ENCODE measurements around the gene AKAP8L. TPM values are rescaled to one million over a fixed set of nuclear protein-coding genes. Genes with fewer than 3 reads are reported as not detected.
"Not testable (repeated sequence)": the region's sequence is repeated elsewhere in the genome, so short reads cannot be mapped to it uniquely, and the experiment has no call there.

Gene AKAP8L
- total RNA-seq, 2 experiments from 2014 or later: 70.6 to 71.6 TPM

DNA sequence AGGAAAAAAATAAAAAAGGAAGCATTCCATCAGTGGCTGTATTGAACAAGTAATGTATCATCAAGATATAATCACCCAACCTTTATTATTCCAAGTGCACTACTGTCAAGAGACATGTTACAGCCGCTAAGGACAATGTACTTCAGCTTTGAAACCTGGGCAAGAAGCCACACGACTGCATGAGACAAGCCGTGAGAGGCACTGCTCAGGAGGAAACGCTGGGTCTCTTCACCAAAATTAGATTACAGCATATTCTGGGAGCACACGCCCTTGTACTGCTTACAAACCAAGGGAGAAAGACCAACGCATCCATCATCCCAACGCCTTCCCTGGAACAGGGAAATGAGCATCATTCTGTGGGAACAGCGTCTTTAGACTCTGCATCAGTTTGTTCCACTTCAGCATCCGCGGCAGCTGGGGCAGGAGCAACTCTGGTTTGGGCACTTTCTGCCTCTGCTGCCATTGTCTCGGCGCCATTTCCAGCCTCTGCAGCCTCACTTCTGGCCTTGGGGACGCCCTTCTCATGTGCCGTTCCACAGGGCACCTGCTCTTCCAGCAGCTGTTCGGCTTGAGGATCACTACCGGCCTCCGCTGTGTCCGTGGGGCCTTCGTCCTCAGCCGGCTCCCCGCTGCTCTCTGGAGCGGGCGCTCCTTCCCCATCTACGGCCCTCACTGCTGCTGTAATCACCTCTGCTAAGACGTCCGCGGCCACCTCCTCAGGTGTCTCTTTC lies 64.1 kb downstream of the AKAP8L start:
- H3K27ac Mint-ChIP-seq: no peak overlapping the region
- no peak overlapping the region for H3K4me3 Mint-ChIP-seq
- H3K9me3 Mint-ChIP-seq: no peaks in the 10 kb centered on the region
- peaks cover 29% of the 10 kb centered on the region for H3K36me3 Mint-ChIP-seq
- no peaks in the 10 kb centered on the region for H3K4me1 Mint-ChIP-seq
- no peaks in the 10 kb centered on the region for H3K27me3 Mint-ChIP-seq
- DNase-seq: no peak

DNA sequence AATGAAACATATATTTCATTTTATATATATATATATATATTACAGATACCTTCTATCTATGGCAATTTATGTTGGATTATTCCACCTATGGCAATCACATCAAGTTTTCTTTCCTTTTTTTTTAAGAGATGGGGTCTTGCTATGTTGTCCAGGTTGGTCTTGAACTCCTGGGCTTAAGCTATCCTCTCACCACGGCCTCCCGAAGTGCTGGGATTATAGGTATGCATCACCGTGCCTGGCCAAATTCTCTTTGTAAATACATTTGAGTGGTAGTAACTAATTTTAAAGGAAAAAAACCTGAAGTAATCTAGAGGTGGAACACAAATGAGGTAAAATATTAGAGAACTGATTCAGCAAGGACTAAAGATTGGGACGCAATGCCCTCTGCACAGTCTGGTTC lies 64.9 kb downstream of the AKAP8L start:
- Mint-ChIP-seq H3K27ac (no peak overlapping the region), H3K4me1 (no peaks in the 10 kb centered on the region), H3K4me3 (no peak overlapping the region), H3K9me3 (no peaks in the 10 kb centered on the region), H3K27me3 (no peaks in the 10 kb centered on the region), H3K36me3 (peaks cover 27% of the 10 kb centered on the region)
- no peak for DNase-seq

DNA sequence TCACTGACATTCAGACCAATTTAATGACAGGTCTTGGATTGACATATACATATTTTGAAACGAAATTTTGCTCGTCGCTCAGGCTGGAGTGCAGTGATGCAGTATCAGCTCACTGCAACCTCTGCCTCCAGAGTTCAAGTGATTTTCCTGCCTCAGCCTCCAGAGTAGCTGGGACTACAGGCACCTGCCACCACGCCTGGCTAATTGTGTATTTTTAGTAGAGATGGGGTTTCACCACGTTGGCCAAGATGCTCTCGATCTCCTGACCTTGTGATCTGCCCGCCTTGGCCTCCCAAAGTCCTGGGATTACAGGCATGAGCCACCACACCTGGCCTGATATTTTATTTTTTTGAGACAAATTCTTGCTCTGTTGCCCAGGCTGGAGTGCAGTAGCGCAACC lies 66.3 kb downstream of the AKAP8L start:
- DNase-seq, H3K9me3 Mint-ChIP-seq, H3K27me3 Mint-ChIP-seq, H3K4me3 Mint-ChIP-seq, H3K4me1 Mint-ChIP-seq, H3K27ac Mint-ChIP-seq: not testable (repeated sequence)
- H3K36me3 Mint-ChIP-seq: peaks cover 14% of the 10 kb centered on the region

DNA sequence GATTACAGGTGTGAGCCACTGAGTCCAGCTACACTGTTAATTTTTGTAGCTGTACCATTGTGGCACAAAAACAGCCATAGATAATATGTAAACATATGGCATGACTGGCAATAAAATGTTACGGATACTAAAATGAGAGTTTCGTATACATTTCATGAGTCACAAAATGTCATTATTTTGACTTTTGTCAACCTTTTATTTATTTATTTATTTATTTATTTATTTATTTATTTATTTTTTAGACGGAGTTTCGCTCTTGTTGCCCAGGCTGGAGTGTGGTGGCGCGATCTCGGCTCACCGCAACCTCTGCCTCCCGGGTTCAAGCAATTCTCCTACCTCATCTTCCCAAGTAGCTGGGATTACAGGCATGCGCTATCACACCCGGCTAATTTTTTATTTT lies 77.5 kb downstream of the AKAP8L start:
- not testable (repeated sequence) for DNase-seq, H3K27ac Mint-ChIP-seq, H3K4me3 Mint-ChIP-seq, H3K9me3 Mint-ChIP-seq, H3K27me3 Mint-ChIP-seq, H3K4me1 Mint-ChIP-seq, H3K36me3 Mint-ChIP-seq

DNA sequence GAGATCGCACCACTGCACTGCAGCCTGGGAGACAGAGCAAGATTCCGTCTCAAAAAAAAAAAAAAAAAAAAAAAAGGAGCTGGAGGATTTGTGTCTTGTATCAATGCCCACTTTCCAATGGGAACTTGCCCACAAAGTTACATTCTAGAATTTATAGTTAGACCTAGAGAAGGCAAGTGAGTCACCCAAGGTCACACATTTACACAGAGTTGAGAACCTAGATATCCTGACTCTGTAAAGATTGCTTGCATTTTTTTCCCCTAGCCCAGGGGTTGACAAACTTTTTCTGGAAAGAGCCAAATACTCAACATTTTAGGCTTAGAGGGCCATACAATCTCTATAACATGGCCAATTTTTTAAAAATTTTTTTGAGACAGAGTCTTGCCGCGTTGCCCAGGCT lies 78.7 kb downstream of the AKAP8L start:
- no peak overlapping the region for H3K27ac Mint-ChIP-seq
- no peak for DNase-seq
- no peaks in the 10 kb centered on the region for H3K4me1 Mint-ChIP-seq
- H3K9me3 Mint-ChIP-seq: no peaks in the 10 kb centered on the region
- H3K4me3 Mint-ChIP-seq: no peak overlapping the region
- H3K36me3 Mint-ChIP-seq: peaks cover 5% of the 10 kb centered on the region
- no peaks in the 10 kb centered on the region for H3K27me3 Mint-ChIP-seq

DNA sequence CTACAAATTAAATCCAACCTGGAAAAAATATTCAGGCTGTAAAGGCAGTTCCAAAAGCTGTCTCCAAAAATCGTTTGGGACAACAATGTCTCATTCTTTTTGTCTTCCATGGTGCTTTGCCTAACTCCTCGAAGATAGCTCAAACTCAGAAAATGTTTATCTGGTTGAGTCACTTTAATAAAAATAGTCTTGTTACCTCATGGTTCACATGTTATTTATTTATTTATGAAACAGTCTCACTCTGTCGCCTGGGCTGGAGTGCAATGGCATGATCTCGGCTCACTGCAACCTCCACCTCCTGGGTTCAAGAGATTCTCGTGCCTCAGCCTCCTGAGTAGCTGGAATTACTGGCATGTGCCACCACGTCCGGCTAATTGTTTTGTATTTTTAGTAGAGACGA lies 81.6 kb downstream of the AKAP8L start:
- H3K4me3 Mint-ChIP-seq: no peak overlapping the region
- no peak for DNase-seq
- peaks cover 7% of the 10 kb centered on the region for H3K36me3 Mint-ChIP-seq
- H3K27me3 Mint-ChIP-seq: no peaks in the 10 kb centered on the region
- no peak overlapping the region for H3K27ac Mint-ChIP-seq
- peaks cover 9% of the 10 kb centered on the region for H3K4me1 Mint-ChIP-seq
- no peaks in the 10 kb centered on the region for H3K9me3 Mint-ChIP-seq

DNA sequence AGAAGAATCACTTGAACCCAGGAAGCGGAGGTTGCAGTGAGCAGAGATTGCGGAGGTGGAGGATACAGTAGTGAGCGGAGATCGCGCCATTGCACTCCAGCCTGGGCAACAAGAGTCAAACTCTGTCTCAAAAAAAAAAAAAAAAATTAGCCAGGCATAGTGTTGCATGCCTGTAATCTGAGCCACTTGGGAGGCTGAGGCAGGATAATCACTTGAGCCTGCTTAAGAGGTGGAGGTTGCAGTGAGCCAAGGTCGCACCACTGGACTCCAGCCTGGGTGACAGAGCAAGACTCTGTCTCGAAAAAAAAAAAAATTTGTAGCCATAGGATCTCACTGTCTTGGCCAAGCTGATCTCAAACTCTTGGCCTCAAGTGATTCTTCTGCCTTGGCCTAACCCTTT lies 82.8 kb downstream of the AKAP8L start:
- H3K36me3 Mint-ChIP-seq: peaks cover 11% of the 10 kb centered on the region
- not testable (repeated sequence) for H3K27me3 Mint-ChIP-seq, DNase-seq, H3K27ac Mint-ChIP-seq, H3K4me3 Mint-ChIP-seq, H3K4me1 Mint-ChIP-seq, H3K9me3 Mint-ChIP-seq

DNA sequence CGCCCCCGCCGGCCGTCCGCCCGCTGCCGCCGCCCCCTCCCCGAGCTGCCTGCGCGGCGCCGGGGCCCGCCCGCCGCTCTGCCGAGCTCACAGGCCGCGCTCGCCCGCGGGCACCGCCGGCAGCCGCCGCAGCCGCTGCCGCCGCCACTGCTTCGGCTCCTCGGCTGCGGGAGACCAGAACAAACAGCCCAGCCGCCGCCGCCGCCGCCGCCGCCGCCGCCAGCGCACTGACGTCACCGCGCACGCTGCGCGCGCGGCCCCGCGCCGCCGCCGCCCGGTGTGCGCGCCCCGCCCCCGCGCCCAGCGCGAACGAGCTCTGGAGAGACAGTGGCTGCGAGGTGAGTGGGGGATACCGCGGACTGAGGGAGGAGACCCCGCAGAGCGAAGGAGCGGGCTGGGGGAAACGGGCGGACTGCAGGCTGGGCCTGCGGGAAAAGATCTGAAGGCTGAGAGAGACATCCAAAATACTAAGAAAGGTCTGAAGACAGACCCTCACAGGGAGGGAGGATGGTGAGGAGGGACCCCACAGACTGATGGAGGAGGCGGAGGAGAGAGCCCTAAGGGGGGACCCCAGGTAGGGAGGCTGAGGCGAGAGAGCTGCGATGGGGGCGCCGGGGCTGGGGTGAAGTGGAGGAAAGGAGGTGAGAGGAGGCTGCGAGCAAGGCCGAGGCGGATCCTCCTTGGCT lies 86.3 kb downstream of the AKAP8L start, which contains the start of gene BRD4:
TSS of gene BRD4 (minus strand) at position 229 of the 686 bp plus-strand sequence. CDS start 59,440 bp downstream, outside the sequence.
- Mint-ChIP-seq H3K9me3 (no peaks in the 10 kb centered on the region), H3K4me1 (peaks cover 39% of the 10 kb centered on the region), H3K36me3 (peaks cover 28% of the 10 kb centered on the region), H3K4me3 (peak within 1 kb of the TSS; percentile 96), H3K27me3 (no peaks in the 10 kb centered on the region), H3K27ac (peak within 1 kb of the TSS; percentile 93)
- peak; percentile 89 for DNase-seq

DNA sequence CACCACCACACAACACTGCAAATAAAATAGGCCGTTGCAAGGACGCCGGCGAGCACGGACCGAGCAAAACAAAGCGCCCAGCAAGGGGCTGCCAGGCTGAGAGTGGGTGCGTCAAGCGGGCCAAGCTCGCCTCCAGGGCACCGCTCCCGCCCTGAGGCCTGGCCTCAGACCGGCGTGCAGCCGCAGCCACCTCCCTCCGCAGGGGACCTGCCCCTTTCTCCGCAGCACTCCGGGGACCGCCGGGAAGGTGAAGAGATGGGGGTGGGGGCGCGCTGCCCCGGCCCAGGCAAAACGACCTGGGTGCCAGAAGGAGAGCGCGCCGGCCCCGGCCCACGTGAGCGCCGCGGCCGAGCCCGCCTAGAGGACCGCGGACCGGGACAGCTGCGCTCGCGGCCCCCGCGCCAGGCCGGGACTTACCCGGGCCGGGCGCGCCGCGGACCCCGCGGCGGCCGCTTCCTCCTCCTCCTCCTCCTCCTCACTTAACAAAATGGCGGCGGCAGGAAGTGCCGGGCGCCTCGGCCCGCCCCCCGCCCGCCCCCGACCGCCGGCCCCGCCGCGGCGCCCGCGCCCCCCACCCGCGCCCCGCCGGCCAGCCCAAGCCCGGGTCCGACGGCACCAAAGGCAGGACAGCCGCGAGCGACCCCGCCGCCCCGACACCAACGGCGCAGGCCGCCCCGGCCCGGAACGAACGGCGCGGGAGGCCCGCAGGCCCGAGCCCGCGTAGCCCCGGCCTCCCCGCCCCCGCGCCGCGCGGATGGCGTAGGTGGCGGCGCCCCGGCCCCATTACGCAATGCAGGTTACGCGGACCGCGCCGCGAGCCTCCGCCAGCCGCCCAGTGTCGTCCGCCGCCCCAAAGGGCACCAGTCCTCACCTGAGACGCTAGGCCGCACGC lies 87.1 kb downstream of the AKAP8L start:
- Mint-ChIP-seq H3K27ac (peak overlapping the region; percentile 89), H3K27me3 (no peaks in the 10 kb centered on the region), H3K4me1 (peaks cover 47% of the 10 kb centered on the region), H3K4me3 (peak overlapping the region; percentile 95), H3K36me3 (peaks cover 31% of the 10 kb centered on the region), H3K9me3 (no peaks in the 10 kb centered on the region)
- peak; percentile 79 for DNase-seq

DNA sequence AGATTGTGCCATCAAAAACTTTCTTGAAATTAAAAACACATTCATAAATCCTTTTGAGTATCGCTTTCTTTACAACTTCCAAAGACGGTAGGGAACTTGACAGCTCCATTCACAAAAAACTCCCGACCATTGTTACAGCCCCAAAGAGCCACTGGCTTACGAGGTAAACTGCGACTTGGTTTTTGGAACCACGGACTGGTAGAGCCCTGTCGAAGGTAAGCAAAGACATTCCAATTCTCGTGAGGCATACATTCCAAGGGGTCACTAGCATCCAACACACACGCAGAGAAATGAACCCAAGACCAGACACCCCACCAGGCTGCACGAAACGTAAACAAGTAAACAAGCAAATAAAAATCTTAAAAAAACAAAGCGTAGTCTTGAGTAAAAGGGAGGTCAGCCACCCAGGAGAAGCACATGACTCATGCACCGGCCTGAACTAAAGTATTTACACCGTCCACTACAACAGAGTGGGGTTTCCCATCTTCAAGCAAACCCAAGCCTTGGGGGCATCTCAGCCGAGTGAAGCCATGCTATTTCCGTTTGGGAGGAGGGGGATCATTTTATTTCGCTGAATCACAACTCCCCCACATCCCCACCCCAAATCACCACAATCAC lies 87.9 kb downstream of the AKAP8L start:
- Mint-ChIP-seq H3K36me3 (peaks cover 30% of the 10 kb centered on the region), H3K27me3 (no peaks in the 10 kb centered on the region), H3K4me1 (peaks cover 50% of the 10 kb centered on the region), H3K27ac (peak overlapping the region; percentile 89), H3K9me3 (no peaks in the 10 kb centered on the region), H3K4me3 (peak overlapping the region; percentile 95)
- no peak for DNase-seq

Other genes starting within 250 kb of the AKAP8L start
- under 1 TPM in 1 of 2 experiments, not detected in 1; 0.12 TPM for gene NOTCH3, start 218.0 kb downstream of the AKAP8L start, total RNA-seq
- not detected for gene EPHX3, start 186.5 kb downstream of the AKAP8L start, total RNA-seq
- 100 to 1,000 TPM; 110 to 113 TPM for gene BRD4, start 86.4 kb downstream of the AKAP8L start, total RNA-seq
- 10 to 100 TPM; 59.4 to 61.2 TPM for gene AKAP8, start 39.2 kb downstream of the AKAP8L start, total RNA-seq
- gene WIZ, start 31.0 kb upstream of the AKAP8L start, total RNA-seq: 10 to 100 TPM; 22.7 to 24.1 TPM
- 10 to 100 TPM; 75.0 to 83.4 TPM for gene RASAL3, start 45.6 kb upstream of the AKAP8L start, total RNA-seq
- not detected for gene PGLYRP2, start 60.5 kb upstream of the AKAP8L start, total RNA-seq
- 1 to 10 TPM; 1.3 to 1.6 TPM for gene CYP4F22, start 89.5 kb upstream of the AKAP8L start, total RNA-seq
- not detected for gene CYP4F8, start 196.2 kb upstream of the AKAP8L start, total RNA-seq
- under 1 TPM; 0.06 to 0.23 TPM for gene CYP4F3, start 221.9 kb upstream of the AKAP8L start, total RNA-seq

Measured in activated naive CD8-positive, alpha-beta T cell treated with anti-CD3 and anti-CD28 coated beads for 36 hours (primary cell).